K562 (cell line): ENCODE measurements around the gene AFG1L. TPM values are rescaled to one million over a fixed set of nuclear protein-coding genes. Genes with fewer than 3 reads are reported as not detected.

ENCODE experiments used
- CHD2 ChIP-seq: IDR thresholded peaks from 2 replicates; pipeline ENCODE4 v1.6.1; 2011; ENCODE audit warnings: low read depth, low read length
- CXXC5 ChIP-seq: fragments of 250-450 bp; sonication (Bioruptor Pico); IDR thresholded peaks from 2 replicates; pipeline ENCODE4 v1.8.0; 2022; ENCODE audit warnings: inconsistent platforms, mild to moderate bottlenecking, moderate library complexity
- FIP1L1 ChIP-seq: fragments of 200-400 bp; formaldehyde crosslinking; IDR thresholded peaks from 2 replicates; pipeline ENCODE4 v1.6.1; 2018; ENCODE audit warnings: mild to moderate bottlenecking, low read depth, low read length; ENCODE audit not compliant: poor library complexity, severe bottlenecking
- FOXJ3 ChIP-seq: sonication (generic); formaldehyde crosslinking; IDR thresholded peaks from 2 replicates; pipeline ENCODE4 v1.4.0; 2020; ENCODE audit warnings: mild to moderate bottlenecking, missing genetic modification reagents
- KLF16 ChIP-seq: IDR thresholded peaks from 2 replicates; pipeline ENCODE4 v1.6.1; 2016; ENCODE audit warnings: antibody characterized with exemption
- MCM5 ChIP-seq: fragments of 450-650 bp; IDR thresholded peaks from 2 replicates; pipeline ENCODE4 v1.6.1; 2016; ENCODE audit warnings: low read depth
- NUFIP1 ChIP-seq: fragments of 450-650 bp; IDR thresholded peaks from 2 replicates; pipeline ENCODE4 v1.6.1; 2018; ENCODE audit not compliant: partially characterized antibody
- RBM14 ChIP-seq: fragments of 200-400 bp; formaldehyde crosslinking; IDR thresholded peaks from 2 replicates; pipeline ENCODE4 v1.6.1; 2018; ENCODE audit warnings: low read depth, mild to moderate bottlenecking, low read length, moderate library complexity, borderline replicate concordance; ENCODE audit not compliant: insufficient read depth
- SMAD4 ChIP-seq: fragments of 250-450 bp; sonication (Bioruptor Pico); conservative IDR thresholded peaks from 2 replicates; pipeline ENCODE4 v1.8.0; 2021; ENCODE audit warnings: inconsistent platforms, mild to moderate bottlenecking, moderate library complexity
- TCFL5 ChIP-seq: fragments of 250-450 bp; sonication (Bioruptor Pico); conservative IDR thresholded peaks from 2 replicates; pipeline ENCODE4 v1.6.1; 2021; ENCODE audit warnings: mild to moderate bottlenecking, moderate library complexity, matching md5 sums
- ZBTB7A ChIP-seq: IDR thresholded peaks from 2 replicates; pipeline ENCODE4 v1.6.1; 2011; ENCODE audit warnings: low read depth, mild to moderate bottlenecking, low read length, moderate library complexity, borderline replicate concordance; ENCODE audit not compliant: control insufficient read depth
- ZNF224 ChIP-seq: sonication (generic); formaldehyde crosslinking; IDR thresholded peaks from 2 replicates; pipeline ENCODE4 v1.8.0; 2022; ENCODE audit warnings: mild to moderate bottlenecking, missing genetic modification reagents
- ZNF778 ChIP-seq: fragments of 450-650 bp; formaldehyde crosslinking; IDR thresholded peaks from 2 replicates; pipeline ENCODE4 v1.4.0; 2020; ENCODE audit warnings: mild to moderate bottlenecking, moderate library complexity
- polyA plus RNA-seq, 8 experiments: library from polyadenylated mRNA; depleted of rRNA in 4 of 8; stranded (reverse) in 5 of 8; unstranded in 3 of 8; fragments of >200 nt; fragmentation: Nextera tagmentation in 2 of 8; fragmentation: Illumina TruSeq in 1 of 8; extraction: Ambion mirVana in 2 of 8; extraction: Trizol in 1 of 8; gene quantifications; 2 replicates each; pipeline versions ENCODE4 v1.2.1 to v1.2.3, GENCODE V29; 2011 to 2014; ENCODE audit warnings: inconsistent platforms in 1 of 8, missing spikeins in 1 of 8
- total RNA-seq, 7 experiments: library from RNA; depleted of rRNA in 6 of 7; stranded (reverse); fragments of >200 nt in 6 of 7; fragmentation: Illumina TruSeq in 2 of 7; extraction: Trizol in 2 of 7; gene quantifications; 2 replicates each; pipeline versions ENCODE4 v1.2.1 to v1.2.3, GENCODE V29; 2011 to 2021; ENCODE audit warnings: low replicate concordance in 1 of 7
- TF ChIP-seq, protein P1 (sequence below), 2 experiments: fragments of 450-650 bp in 1 of 2; sonication (generic) in 1 of 2; formaldehyde crosslinking in 1 of 2; IDR thresholded peaks; 2 replicates each; pipeline versions ENCODE4 v1.7.1 to v1.9.0; 2016 to 2022; ENCODE audit warnings: inconsistent platforms in 1 of 2, mild to moderate bottlenecking in 1 of 2, missing genetic modification reagents in 1 of 2
- TF ChIP-seq, protein P2 (sequence below), 2 experiments: fragments of 450-650 bp; conservative IDR thresholded peaks; 2 replicates each; pipeline ENCODE4 v1.6.1; 2017; ENCODE audit warnings: mild to moderate bottlenecking in 2 of 2, moderate library complexity in 2 of 2

Gene AFG1L
- total and polyA plus RNA-seq, 9 of the 15 experiments (the other 6 are each of a cell fraction or from before 2014, with no cell fraction given): 2.2 to 15.5 (median 5.8) TPM

DNA sequence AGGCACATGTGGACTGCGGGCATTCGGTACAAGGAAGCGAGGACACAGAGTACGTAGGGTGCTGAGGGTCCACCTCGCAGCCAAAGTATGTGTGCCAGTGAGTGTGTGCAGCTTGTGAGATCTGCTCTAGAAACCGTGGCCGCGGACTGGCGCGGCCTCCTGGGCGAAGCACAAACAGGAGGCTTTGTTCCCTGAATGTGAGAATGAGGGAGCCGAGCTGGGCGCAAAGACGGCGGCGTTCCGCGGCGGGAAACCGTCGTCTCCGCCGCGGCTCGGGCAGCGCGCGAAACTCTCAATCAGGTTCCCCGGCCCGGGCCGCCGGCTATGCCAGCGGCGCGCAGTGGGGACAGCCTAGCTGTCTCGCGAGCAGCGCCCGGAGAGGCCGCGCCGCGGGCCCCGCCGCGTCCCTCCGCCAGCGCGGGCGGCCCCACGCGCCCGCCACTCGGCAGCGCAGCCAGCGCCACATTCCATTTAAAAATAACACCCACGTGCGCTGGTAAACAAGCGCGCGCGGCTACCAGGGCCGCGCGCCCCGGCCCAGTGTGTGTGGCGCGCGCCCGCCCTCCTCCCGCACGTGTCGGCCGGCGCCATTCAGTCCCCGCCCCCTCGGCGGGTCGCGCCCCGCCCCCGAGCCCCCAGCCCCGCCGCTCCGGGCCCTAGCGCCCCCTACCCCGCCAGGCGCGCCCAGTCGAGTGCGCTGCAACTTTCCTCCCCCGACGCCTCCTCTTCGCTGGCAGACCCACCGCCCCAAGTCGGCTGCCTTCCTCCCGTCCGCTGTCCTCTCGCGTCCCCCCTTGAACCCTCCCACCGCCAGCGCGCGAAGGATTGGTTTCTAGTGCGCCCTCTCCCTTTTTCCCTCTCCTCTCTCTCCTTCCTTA is 262.9 kb downstream of the AFG1L start (continued):
- TF ChIP-seq FIP1L1: peak; percentile 28
- TF ChIP-seq KLF16: no peak
- no peak for TF ChIP-seq ZNF778
- TF ChIP-seq, protein P1, sequence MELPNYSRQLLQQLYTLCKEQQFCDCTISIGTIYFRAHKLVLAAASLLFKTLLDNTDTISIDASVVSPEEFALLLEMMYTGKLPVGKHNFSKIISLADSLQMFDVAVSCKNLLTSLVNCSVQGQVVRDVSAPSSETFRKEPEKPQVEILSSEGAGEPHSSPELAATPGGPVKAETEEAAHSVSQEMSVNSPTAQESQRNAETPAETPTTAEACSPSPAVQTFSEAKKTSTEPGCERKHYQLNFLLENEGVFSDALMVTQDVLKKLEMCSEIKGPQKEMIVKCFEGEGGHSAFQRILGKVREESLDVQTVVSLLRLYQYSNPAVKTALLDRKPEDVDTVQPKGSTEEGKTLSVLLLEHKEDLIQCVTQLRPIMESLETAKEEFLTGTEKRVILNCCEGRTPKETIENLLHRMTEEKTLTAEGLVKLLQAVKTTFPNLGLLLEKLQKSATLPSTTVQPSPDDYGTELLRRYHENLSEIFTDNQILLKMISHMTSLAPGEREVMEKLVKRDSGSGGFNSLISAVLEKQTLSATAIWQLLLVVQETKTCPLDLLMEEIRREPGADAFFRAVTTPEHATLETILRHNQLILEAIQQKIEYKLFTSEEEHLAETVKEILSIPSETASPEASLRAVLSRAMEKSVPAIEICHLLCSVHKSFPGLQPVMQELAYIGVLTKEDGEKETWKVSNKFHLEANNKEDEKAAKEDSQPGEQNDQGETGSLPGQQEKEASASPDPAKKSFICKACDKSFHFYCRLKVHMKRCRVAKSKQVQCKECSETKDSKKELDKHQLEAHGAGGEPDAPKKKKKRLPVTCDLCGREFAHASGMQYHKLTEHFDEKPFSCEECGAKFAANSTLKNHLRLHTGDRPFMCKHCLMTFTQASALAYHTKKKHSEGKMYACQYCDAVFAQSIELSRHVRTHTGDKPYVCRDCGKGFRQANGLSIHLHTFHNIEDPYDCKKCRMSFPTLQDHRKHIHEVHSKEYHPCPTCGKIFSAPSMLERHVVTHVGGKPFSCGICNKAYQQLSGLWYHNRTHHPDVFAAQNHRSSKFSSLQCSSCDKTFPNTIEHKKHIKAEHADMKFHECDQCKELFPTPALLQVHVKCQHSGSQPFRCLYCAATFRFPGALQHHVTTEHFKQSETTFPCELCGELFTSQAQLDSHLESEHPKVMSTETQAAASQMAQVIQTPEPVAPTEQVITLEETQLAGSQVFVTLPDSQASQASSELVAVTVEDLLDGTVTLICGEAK (IDR thresholded peaks at IDR 0.05): 0 out of 2 replicates have a peak, but pooled peaks have one; percentile 50
- TF ChIP-seq, protein P1 (CRISPR knock-in tag; IDR thresholded peaks at IDR 0.05): no peak
- TF ChIP-seq, protein P2, sequence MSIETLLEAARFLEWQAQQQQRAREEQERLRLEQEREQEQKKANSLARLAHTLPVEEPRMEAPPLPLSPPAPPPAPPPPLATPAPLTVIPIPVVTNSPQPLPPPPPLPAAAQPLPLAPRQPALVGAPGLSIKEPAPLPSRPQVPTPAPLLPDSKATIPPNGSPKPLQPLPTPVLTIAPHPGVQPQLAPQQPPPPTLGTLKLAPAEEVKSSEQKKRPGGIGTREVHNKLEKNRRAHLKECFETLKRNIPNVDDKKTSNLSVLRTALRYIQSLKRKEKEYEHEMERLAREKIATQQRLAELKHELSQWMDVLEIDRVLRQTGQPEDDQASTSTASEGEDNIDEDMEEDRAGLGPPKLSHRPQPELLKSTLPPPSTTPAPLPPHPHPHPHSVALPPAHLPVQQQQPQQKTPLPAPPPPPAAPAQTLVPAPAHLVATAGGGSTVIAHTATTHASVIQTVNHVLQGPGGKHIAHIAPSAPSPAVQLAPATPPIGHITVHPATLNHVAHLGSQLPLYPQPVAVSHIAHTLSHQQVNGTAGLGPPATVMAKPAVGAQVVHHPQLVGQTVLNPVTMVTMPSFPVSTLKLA (conservative IDR thresholded peaks at IDR 0.05): peak in 1 of 2 experiments; percentile 38; a peak in 3 of 4 replicates
- no peak for TF ChIP-seq NUFIP1
- TF ChIP-seq CXXC5 (CRISPR knock-in tag): peak; percentile 81
- TF ChIP-seq SMAD4 (CRISPR knock-in tag): peak; percentile 87
- TF ChIP-seq RBM14: no peak
- TF ChIP-seq MCM5: no peak
- no peak for TF ChIP-seq ZNF224 (CRISPR knock-in tag)
- no peak for TF ChIP-seq TCFL5 (CRISPR knock-in tag)
- peak; percentile 95 for TF ChIP-seq ZBTB7A
- no peak for TF ChIP-seq FOXJ3 (CRISPR knock-in tag)
- peak; percentile 40 for TF ChIP-seq CHD2
